Tibial nerve (tissue), 4 donors: ENCODE measurements around the gene CST7.

Experiments
- EP300 ChIP-seq, 2 donors: sonication (generic); formaldehyde crosslinking; IDR thresholded peaks; one replicate each; pipeline ENCODE4 v1.6.1; 2017; ENCODE audit warnings: antibody characterized with exemption in 2 of 2, mild to moderate bottlenecking in 1 of 2
- TF ChIP-seq, protein P1 (sequence below), 5 experiments: fragments of 200-600 bp in 3 of 5; fragments of 450-650 bp in 2 of 5; sonication (generic) in 3 of 5; IDR thresholded peaks; one replicate each; pipeline ENCODE4 v1.5.1; 2016 to 2019; ENCODE audit warnings: antibody characterized with exemption in 5 of 5, mild to moderate bottlenecking in 3 of 5, moderate library complexity in 2 of 5

GRCh38 chr20:24950128-24950835, 1.2 kb downstream of the CST7 start:
- TF ChIP-seq, protein P1, sequence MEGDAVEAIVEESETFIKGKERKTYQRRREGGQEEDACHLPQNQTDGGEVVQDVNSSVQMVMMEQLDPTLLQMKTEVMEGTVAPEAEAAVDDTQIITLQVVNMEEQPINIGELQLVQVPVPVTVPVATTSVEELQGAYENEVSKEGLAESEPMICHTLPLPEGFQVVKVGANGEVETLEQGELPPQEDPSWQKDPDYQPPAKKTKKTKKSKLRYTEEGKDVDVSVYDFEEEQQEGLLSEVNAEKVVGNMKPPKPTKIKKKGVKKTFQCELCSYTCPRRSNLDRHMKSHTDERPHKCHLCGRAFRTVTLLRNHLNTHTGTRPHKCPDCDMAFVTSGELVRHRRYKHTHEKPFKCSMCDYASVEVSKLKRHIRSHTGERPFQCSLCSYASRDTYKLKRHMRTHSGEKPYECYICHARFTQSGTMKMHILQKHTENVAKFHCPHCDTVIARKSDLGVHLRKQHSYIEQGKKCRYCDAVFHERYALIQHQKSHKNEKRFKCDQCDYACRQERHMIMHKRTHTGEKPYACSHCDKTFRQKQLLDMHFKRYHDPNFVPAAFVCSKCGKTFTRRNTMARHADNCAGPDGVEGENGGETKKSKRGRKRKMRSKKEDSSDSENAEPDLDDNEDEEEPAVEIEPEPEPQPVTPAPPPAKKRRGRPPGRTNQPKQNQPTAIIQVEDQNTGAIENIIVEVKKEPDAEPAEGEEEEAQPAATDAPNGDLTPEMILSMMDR (IDR thresholded peaks at IDR 0.05), result no peak
- no peak for TF ChIP-seq EP300 (IDR thresholded peaks at IDR 0.05)
